Measurements from ENCODE around the gene CCDC183.
"Not testable (repeated sequence)": the region's sequence is repeated elsewhere in the genome, so short reads cannot be mapped to it uniquely, and the experiment has no call there.

The CCDC183 gene

DNA sequence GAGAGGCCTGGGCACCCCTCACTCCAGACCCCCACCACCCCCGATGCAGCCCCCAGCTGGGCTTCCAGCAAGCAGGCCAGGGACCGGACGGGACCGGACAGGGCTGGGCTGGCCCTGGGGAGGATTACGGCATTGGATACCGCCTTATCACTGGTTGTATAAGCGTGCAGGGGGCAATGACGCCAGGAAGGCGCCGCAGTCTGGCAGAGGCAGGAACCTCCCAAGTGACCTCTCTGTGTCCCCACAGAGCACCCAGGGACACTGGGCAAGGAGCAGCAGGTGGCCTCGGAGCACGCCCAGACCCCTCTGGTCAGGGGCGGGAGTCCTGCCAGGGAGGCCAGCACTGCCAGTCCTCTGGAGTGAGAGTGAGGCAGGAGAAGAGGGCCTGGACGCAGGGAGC lies 31.1 kb upstream of the CCDC183 start:
- no peak overlapping the region for H2BK120ac ChIP-seq (ENCODE audit: low read depth, low read length)
- no peak overlapping the region for H3K4ac ChIP-seq (ENCODE audit: low read depth, low read length)
- no peaks in the 10 kb centered on the region for H3K79me2 ChIP-seq (ENCODE audit: control insufficient read depth, insufficient read depth, low read length)
- WGBS (ENCODE audit: extremely low coverage, insufficient coverage, low lambda C conversion rate): no CpG with 5 or more reads among the region's 14 CpGs
- no peak overlapping the region for H3K23ac ChIP-seq (ENCODE audit: low read length)
- no peaks in the 10 kb centered on the region for H3K27me3 ChIP-seq (ENCODE audit: insufficient read depth, low read length, poor library complexity)
- no peak overlapping the region for H3K4me3 ChIP-seq (ENCODE audit: low read length)
- no peak overlapping the region for H3K4me2 ChIP-seq (ENCODE audit: low read length)
- H4K5ac ChIP-seq (ENCODE audit: low read length): no peak overlapping the region
- H2BK15ac ChIP-seq (replicated peaks; ENCODE audit: low read depth): no peak overlapping the region
- no peak overlapping the region for H4K8ac ChIP-seq (ENCODE audit: low read depth, low read length)
- no peak overlapping the region for H3K27ac ChIP-seq (ENCODE audit: low read depth, low read length)
- no peak for DNase-seq
- no peak overlapping the region for H3K9ac ChIP-seq (ENCODE audit: low read length)
- H3K18ac ChIP-seq (ENCODE audit: low read length): no peak overlapping the region
- no peak overlapping the region for H2AK5ac ChIP-seq (ENCODE audit: low read length)
- no peaks in the 10 kb centered on the region for H3K36me3 ChIP-seq (ENCODE audit: control insufficient read depth, insufficient read depth, low read length)
- no peaks in the 10 kb centered on the region for H3K79me1 ChIP-seq (ENCODE audit: low read length)
- H3K56ac ChIP-seq (ENCODE audit: low read length): no peak overlapping the region
- H2BK5ac ChIP-seq (ENCODE audit: low read length): no peak overlapping the region
- H3K4me1 ChIP-seq (ENCODE audit: control insufficient read depth, low read depth, low read length): no peaks in the 10 kb centered on the region

DNA sequence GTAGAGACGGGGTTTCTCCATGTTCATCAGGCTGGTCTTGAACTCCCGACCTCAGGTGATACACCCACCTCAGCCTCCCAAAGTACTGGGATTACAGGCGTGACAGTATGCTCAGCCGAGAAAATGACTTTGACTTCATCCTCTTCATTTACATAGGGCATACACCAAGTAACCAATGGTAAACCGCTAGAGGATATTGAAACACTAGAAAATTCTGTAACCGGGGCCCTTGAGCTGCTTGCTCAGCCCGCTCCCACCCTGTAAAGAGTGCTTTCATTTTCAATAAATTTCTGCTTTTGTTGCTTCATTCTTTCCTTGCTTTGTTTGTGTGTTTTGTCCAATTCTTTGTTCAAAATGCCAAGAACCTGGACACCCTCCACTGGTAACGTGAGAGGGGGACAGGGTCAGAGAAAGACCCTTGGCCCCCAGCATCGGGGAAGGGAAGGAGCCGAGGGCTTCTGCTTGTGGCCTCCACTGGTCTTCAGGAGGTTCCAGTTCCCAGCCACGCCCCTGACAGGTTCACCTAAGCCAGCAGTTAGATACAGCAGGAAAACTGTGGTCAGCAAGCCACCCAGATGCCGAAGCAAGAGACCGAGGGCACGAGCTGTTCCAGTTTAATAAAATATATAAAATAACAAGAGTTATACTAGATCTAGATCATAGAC lies 30.3 kb upstream of the CCDC183 start:
- not testable (repeated sequence) for H3K79me1 ChIP-seq (ENCODE audit: low read length); H3K56ac ChIP-seq (ENCODE audit: low read length); H3K36me3 ChIP-seq (ENCODE audit: control insufficient read depth, insufficient read depth, low read length); H3K9ac ChIP-seq (ENCODE audit: low read length); H3K4me2 ChIP-seq (ENCODE audit: low read length); H2BK15ac ChIP-seq (replicated peaks; ENCODE audit: low read depth); H3K4me3 ChIP-seq (ENCODE audit: low read length); H3K23ac ChIP-seq (ENCODE audit: low read length); DNase-seq; H3K79me2 ChIP-seq (ENCODE audit: control insufficient read depth, insufficient read depth, low read length); H2BK120ac ChIP-seq (ENCODE audit: low read depth, low read length); H2AK5ac ChIP-seq (ENCODE audit: low read length); H2BK5ac ChIP-seq (ENCODE audit: low read length); H4K8ac ChIP-seq (ENCODE audit: low read depth, low read length); H4K5ac ChIP-seq (ENCODE audit: low read length); H3K18ac ChIP-seq (ENCODE audit: low read length); H3K27me3 ChIP-seq (ENCODE audit: insufficient read depth, low read length, poor library complexity); H3K27ac ChIP-seq (ENCODE audit: low read depth, low read length); H3K4ac ChIP-seq (ENCODE audit: low read depth, low read length); H3K4me1 ChIP-seq (ENCODE audit: control insufficient read depth, low read depth, low read length)
- no CpG with 5 or more reads among the region's 14 CpGs for WGBS (ENCODE audit: extremely low coverage, insufficient coverage, low lambda C conversion rate)

DNA sequence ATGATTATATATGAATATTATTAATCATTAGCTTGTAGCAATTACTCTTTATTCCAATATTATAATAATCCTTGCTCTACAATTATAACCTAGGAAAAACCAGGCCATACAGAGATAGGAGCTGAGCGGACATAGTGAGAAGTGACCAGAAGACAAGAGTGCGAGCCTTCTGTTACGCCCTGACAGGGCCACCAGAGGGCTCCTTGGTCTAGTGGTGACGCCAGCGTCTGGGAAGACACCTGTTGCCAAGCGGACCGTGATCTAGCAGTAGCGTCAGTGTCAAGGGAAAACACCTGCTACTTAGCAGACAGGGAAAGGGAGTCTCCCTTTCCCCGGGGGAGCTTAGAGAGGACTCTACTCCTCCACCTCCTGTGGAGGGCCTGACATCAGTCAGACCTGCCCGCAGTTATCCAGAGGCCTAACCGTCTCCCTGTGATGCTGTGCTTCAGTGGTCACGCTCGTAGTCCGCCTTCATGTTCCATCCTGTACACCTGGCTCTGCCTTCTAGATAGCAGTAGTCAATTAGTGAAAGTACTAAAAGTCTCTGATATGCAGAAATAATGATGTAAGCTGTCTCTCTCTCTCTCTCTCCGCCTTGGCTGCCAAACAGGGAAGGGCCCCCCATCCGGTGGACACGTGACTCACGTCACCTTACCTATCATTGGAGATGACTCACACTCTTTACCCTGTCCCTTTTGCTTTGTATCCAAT lies 29.6 kb upstream of the CCDC183 start:
- not testable (repeated sequence) for H3K36me3 ChIP-seq (ENCODE audit: control insufficient read depth, insufficient read depth, low read length); H3K4me2 ChIP-seq (ENCODE audit: low read length); H3K4me1 ChIP-seq (ENCODE audit: control insufficient read depth, low read depth, low read length); H3K79me2 ChIP-seq (ENCODE audit: control insufficient read depth, insufficient read depth, low read length); H3K23ac ChIP-seq (ENCODE audit: low read length); H3K56ac ChIP-seq (ENCODE audit: low read length); H3K79me1 ChIP-seq (ENCODE audit: low read length); H3K18ac ChIP-seq (ENCODE audit: low read length); H3K27me3 ChIP-seq (ENCODE audit: insufficient read depth, low read length, poor library complexity); H3K4ac ChIP-seq (ENCODE audit: low read depth, low read length); H4K8ac ChIP-seq (ENCODE audit: low read depth, low read length); H3K9ac ChIP-seq (ENCODE audit: low read length); H2AK5ac ChIP-seq (ENCODE audit: low read length); H3K4me3 ChIP-seq (ENCODE audit: low read length); H2BK120ac ChIP-seq (ENCODE audit: low read depth, low read length); H2BK15ac ChIP-seq (replicated peaks; ENCODE audit: low read depth); H4K5ac ChIP-seq (ENCODE audit: low read length); H3K27ac ChIP-seq (ENCODE audit: low read depth, low read length); H2BK5ac ChIP-seq (ENCODE audit: low read length)
- no CpG with 5 or more reads among the region's 18 CpGs for WGBS (ENCODE audit: extremely low coverage, insufficient coverage, low lambda C conversion rate)
- DNase-seq: peak; percentile 67

DNA sequence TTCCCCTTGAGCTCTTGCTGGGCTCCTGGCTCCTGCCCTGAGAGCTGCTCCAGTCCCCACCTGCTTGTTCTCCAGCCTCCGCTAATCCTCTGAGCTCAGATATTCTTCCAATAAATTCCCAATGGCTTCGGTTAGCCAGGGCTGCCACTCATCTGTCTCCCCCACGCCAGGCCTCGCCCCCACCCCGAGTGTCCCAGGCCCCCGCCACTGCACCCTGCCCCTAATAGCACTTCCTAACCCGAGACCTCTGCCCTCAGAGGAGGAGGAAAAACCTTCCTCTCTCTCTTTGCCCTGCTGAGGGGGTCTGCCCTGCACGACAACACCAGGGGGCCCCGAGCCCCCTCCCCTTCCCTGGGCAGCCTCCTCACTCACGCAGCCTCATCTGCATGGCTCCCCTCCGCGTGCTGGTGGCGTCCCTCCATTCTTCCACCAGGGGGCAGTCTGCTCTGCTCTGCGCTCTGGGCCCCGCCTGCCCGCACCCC lies 26.4 kb upstream of the CCDC183 start:
- Histone ChIP-seq H3K4me1 (ENCODE audit: control insufficient read depth, low read depth, low read length) (no peaks in the 10 kb centered on the region), H3K79me1 (ENCODE audit: low read length) (no peaks in the 10 kb centered on the region), H2BK120ac (ENCODE audit: low read depth, low read length) (no peak overlapping the region), H3K56ac (ENCODE audit: low read length) (peak overlapping the region; percentile 25), H3K4me2 (ENCODE audit: low read length) (peak overlapping the region; percentile 20), H3K27ac (ENCODE audit: low read depth, low read length) (no peak overlapping the region), H4K8ac (ENCODE audit: low read depth, low read length) (no peak overlapping the region), H3K79me2 (ENCODE audit: control insufficient read depth, insufficient read depth, low read length) (no peaks in the 10 kb centered on the region), H3K18ac (ENCODE audit: low read length) (peak overlapping the region; percentile 32), H3K23ac (ENCODE audit: low read length) (no peak overlapping the region), H3K36me3 (ENCODE audit: control insufficient read depth, insufficient read depth, low read length) (no peaks in the 10 kb centered on the region), H3K4ac (ENCODE audit: low read depth, low read length) (no peak overlapping the region), H3K9ac (ENCODE audit: low read length) (no peak overlapping the region), H3K4me3 (ENCODE audit: low read length) (no peak overlapping the region), H2AK5ac (ENCODE audit: low read length) (no peak overlapping the region), H2BK5ac (ENCODE audit: low read length) (no peak overlapping the region), H4K5ac (ENCODE audit: low read length) (no peak overlapping the region), H3K27me3 (ENCODE audit: insufficient read depth, low read length, poor library complexity) (no peaks in the 10 kb centered on the region), H2BK15ac (replicated peaks; ENCODE audit: low read depth) (no peak overlapping the region)
- WGBS (ENCODE audit: extremely low coverage, insufficient coverage, low lambda C conversion rate): no CpG with 5 or more reads among the region's 16 CpGs
- peak; percentile 67 for DNase-seq

DNA sequence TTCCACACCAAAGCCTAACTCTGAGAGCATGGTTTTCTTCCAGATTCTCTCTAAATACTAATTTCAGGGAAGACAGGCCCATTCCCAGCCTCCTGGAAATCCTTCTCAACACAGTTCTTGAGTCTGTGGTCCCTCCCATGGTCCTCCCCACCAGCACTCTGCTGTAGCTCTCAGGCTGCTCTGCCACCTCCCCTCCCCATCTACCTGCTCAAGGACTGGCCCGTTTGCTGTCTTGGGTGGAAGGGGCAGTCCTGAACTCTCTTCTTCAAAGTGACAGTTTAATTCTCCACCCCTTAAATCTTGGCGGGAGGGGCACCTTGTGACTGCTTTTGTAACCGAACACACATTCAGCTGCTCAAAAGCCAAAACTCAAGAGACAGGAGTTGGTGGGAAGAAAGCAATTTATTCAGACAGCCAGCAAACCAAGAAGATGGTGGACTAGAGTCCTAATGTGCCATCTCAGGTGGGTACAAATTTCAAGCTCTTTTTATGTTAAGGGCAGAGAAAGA lies 24.2 kb upstream of the CCDC183 start:
- Histone ChIP-seq H3K4me2 (ENCODE audit: low read length) (no peak overlapping the region), H2BK15ac (replicated peaks; ENCODE audit: low read depth) (no peak overlapping the region), H2AK5ac (ENCODE audit: low read length) (no peak overlapping the region), H3K9ac (ENCODE audit: low read length) (no peak overlapping the region), H3K18ac (ENCODE audit: low read length) (no peak overlapping the region), H3K27ac (ENCODE audit: low read depth, low read length) (no peak overlapping the region), H3K23ac (ENCODE audit: low read length) (no peak overlapping the region), H3K4ac (ENCODE audit: low read depth, low read length) (no peak overlapping the region), H4K8ac (ENCODE audit: low read depth, low read length) (no peak overlapping the region), H3K27me3 (ENCODE audit: insufficient read depth, low read length, poor library complexity) (no peaks in the 10 kb centered on the region), H2BK5ac (ENCODE audit: low read length) (no peak overlapping the region), H3K56ac (ENCODE audit: low read length) (no peak overlapping the region), H3K4me1 (ENCODE audit: control insufficient read depth, low read depth, low read length) (no peaks in the 10 kb centered on the region), H4K5ac (ENCODE audit: low read length) (no peak overlapping the region), H3K36me3 (ENCODE audit: control insufficient read depth, insufficient read depth, low read length) (no peaks in the 10 kb centered on the region), H2BK120ac (ENCODE audit: low read depth, low read length) (no peak overlapping the region), H3K79me1 (ENCODE audit: low read length) (no peaks in the 10 kb centered on the region), H3K79me2 (ENCODE audit: control insufficient read depth, insufficient read depth, low read length) (no peaks in the 10 kb centered on the region), H3K4me3 (ENCODE audit: low read length) (no peak overlapping the region)
- DNase-seq: no peak
- WGBS (ENCODE audit: extremely low coverage, insufficient coverage, low lambda C conversion rate): no CpG with 5 or more reads among the region's 3 CpGs
